Osteoblast (primary cell): Measurements from ENCODE around the gene ACTL7B. TPM values are rescaled to one million over a fixed set of nuclear protein-coding genes. Genes with fewer than 3 reads are reported as not detected.

Source experiments
- DNase-seq: peaks from one replicate; pipeline ENCODE4 v3.0.0; 2011; ENCODE audit warnings: low spot score, mixed read lengths; ENCODE audit not compliant: insufficient read length; ENCODE audit errors: missing footprints
- H2AFZ ChIP-seq: 2 replicates; pipeline ENCODE4 v1.6.0; 2011; ENCODE audit warnings: mild to moderate bottlenecking, low read length
- H3K27ac ChIP-seq: 2 replicates; pipeline ENCODE4 v1.5.1; 2011; ENCODE audit warnings: mild to moderate bottlenecking, low read depth, low read length, moderate library complexity
- H3K27me3 ChIP-seq: 2 replicates; pipeline ENCODE4 v1.6.0; 2012; ENCODE audit warnings: mild to moderate bottlenecking, control low read depth, inconsistent platforms, low read length, moderate library complexity; ENCODE audit not compliant: insufficient read depth
- H3K36me3 ChIP-seq: 2 replicates; pipeline ENCODE4 v1.5.1; 2011; ENCODE audit warnings: mild to moderate bottlenecking, low read length, control low read depth, moderate library complexity; ENCODE audit not compliant: insufficient read depth
- H3K4me1 ChIP-seq: 2 replicates; pipeline ENCODE4 v1.5.1; 2011; ENCODE audit warnings: mild to moderate bottlenecking, low read length, control low read depth, moderate library complexity; ENCODE audit not compliant: insufficient read depth
- H3K4me2 ChIP-seq: 2 replicates; pipeline ENCODE4 v1.6.0; 2011; ENCODE audit warnings: mild to moderate bottlenecking, low read length; ENCODE audit not compliant: insufficient read depth
- H3K4me3 ChIP-seq: fragments of 200-600 bp; sonication (generic); 3 replicates; pipeline ENCODE4 v1.5.1; 2012; ENCODE audit warnings: mild to moderate bottlenecking, low read length, inconsistent platforms; ENCODE audit not compliant: insufficient read depth
- H3K79me2 ChIP-seq: 2 replicates; pipeline ENCODE4 v1.6.0; 2012; ENCODE audit warnings: mild to moderate bottlenecking, low read length, control low read depth, inconsistent platforms; ENCODE audit not compliant: insufficient read depth
- H3K9me3 ChIP-seq: 2 replicates; pipeline ENCODE4 v1.5.1; 2011; ENCODE audit warnings: low read depth, low read length, control low read depth
- H4K20me1 ChIP-seq: 2 replicates; pipeline ENCODE4 v1.6.0; 2012; ENCODE audit warnings: mild to moderate bottlenecking, low read length, control low read depth; ENCODE audit not compliant: insufficient read depth
- total RNA-seq: library from RNA; depleted of rRNA; stranded (reverse); fragments of >200 nt; gene quantifications from 2 replicates; pipeline ENCODE4 v1.2.3, GENCODE V29; 2012
- TF ChIP-seq, protein P1 (sequence below): IDR thresholded peaks from 2 replicates; pipeline ENCODE4 v1.5.1; 2011; ENCODE audit warnings: mild to moderate bottlenecking, low read depth, low read length, moderate library complexity; ENCODE audit errors: extremely low read depth

Gene ACTL7B
- total RNA-seq, 1 donor, result not detected

DNA sequence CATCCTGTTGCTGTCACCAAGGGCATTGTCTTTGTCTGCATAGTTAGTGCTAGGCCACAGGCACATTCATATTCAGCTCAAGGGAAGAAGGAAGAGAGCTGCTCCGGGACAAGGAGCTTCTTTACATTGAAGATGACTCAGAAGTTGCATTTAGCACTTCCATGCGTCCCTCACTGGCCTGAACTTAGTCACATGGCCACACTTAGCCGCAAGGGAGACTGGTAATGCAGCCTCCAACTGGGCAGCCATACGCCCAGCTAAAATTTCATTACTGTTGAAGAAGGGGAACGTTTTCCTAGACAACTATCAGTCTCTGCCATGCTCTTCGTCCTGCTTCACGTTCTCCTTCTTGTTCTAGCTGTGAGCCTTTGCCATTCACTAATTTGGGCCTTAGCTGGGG, 20.0 kb downstream of the ACTL7B start:
- no peak for DNase-seq
- no peaks in the 10 kb centered on the region for H3K36me3 ChIP-seq
- H3K4me2 ChIP-seq, result no peak overlapping the region
- no peak overlapping the region for H3K27ac ChIP-seq
- TF ChIP-seq, protein P1, sequence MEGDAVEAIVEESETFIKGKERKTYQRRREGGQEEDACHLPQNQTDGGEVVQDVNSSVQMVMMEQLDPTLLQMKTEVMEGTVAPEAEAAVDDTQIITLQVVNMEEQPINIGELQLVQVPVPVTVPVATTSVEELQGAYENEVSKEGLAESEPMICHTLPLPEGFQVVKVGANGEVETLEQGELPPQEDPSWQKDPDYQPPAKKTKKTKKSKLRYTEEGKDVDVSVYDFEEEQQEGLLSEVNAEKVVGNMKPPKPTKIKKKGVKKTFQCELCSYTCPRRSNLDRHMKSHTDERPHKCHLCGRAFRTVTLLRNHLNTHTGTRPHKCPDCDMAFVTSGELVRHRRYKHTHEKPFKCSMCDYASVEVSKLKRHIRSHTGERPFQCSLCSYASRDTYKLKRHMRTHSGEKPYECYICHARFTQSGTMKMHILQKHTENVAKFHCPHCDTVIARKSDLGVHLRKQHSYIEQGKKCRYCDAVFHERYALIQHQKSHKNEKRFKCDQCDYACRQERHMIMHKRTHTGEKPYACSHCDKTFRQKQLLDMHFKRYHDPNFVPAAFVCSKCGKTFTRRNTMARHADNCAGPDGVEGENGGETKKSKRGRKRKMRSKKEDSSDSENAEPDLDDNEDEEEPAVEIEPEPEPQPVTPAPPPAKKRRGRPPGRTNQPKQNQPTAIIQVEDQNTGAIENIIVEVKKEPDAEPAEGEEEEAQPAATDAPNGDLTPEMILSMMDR, result no peak
- H3K4me1 ChIP-seq, result peaks cover 4% of the 10 kb centered on the region
- no peaks in the 10 kb centered on the region for H4K20me1 ChIP-seq
- no peaks in the 10 kb centered on the region for H3K79me2 ChIP-seq
- H2AFZ ChIP-seq, result no peak overlapping the region
- no peak overlapping the region for H3K4me3 ChIP-seq
- H3K27me3 ChIP-seq, result no peaks in the 10 kb centered on the region
- no peaks in the 10 kb centered on the region for H3K9me3 ChIP-seq

DNA sequence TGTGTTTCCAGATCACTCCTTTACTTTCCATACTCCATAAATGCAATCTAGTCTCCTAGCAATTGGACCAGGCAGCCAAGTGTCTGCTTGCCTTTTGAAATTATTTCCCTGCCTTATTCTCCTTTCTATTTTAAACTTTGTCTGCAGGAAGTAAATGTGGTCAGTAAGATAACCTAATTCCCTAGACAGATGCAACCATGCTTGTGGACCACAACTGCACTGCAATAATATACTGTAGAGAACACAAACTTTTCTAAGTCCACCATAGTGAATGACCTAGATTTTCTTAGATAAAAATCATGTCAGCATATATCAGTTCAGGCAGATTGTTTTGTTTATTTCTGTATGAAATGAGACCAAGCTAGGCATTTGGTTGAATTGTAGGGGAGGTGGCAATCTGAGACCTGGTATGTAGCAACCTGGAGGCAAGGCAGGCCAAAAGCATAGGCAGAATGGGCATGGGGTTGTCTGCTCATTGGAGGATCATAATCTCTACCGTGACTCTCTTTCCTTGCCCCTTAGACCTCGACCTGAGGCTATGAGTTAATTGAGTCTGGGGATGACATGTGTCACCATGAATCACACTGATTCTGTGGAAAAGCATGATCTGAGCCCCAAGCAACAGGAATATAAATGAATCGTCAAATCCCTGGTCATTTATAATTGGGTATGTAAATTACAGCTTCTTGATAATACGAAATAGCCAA, 20.7 kb downstream of the ACTL7B start:
- no peaks in the 10 kb centered on the region for H3K79me2 ChIP-seq
- no peaks in the 10 kb centered on the region for H4K20me1 ChIP-seq
- peaks cover 6% of the 10 kb centered on the region for H3K4me1 ChIP-seq
- no peaks in the 10 kb centered on the region for H3K36me3 ChIP-seq
- no peak overlapping the region for H3K4me3 ChIP-seq
- DNase-seq, result no peak
- TF ChIP-seq, protein P1, result no peak
- no peak overlapping the region for H3K4me2 ChIP-seq
- no peaks in the 10 kb centered on the region for H3K9me3 ChIP-seq
- no peaks in the 10 kb centered on the region for H3K27me3 ChIP-seq
- no peak overlapping the region for H2AFZ ChIP-seq
- H3K27ac ChIP-seq, result no peak overlapping the region

DNA sequence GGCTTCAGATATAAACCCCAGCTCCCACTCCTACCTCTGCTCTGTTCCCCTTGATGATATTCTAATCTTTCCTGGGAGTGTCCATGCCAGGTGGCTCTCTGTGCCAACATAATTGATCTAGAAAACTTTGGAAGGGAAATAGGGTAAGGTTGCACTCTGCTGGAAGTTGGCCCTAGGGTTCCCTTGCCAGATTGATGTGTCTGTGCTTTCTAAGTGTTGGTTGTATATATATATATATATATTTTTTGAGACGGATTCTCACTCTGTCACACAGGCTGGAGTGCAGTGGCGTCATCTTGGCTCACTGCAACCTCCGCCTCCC, 23.6 kb downstream of the ACTL7B start:
- no peak overlapping the region for H3K4me3 ChIP-seq
- H3K4me1 ChIP-seq, result peaks cover 7% of the 10 kb centered on the region
- no peak overlapping the region for H2AFZ ChIP-seq
- H3K27me3 ChIP-seq, result peaks cover 6% of the 10 kb centered on the region
- no peaks in the 10 kb centered on the region for H3K36me3 ChIP-seq
- H3K79me2 ChIP-seq, result no peaks in the 10 kb centered on the region
- H3K27ac ChIP-seq, result no peak overlapping the region
- no peak for DNase-seq
- H4K20me1 ChIP-seq, result no peaks in the 10 kb centered on the region
- TF ChIP-seq, protein P1, result no peak
- no peak overlapping the region for H3K4me2 ChIP-seq
- no peaks in the 10 kb centered on the region for H3K9me3 ChIP-seq

DNA sequence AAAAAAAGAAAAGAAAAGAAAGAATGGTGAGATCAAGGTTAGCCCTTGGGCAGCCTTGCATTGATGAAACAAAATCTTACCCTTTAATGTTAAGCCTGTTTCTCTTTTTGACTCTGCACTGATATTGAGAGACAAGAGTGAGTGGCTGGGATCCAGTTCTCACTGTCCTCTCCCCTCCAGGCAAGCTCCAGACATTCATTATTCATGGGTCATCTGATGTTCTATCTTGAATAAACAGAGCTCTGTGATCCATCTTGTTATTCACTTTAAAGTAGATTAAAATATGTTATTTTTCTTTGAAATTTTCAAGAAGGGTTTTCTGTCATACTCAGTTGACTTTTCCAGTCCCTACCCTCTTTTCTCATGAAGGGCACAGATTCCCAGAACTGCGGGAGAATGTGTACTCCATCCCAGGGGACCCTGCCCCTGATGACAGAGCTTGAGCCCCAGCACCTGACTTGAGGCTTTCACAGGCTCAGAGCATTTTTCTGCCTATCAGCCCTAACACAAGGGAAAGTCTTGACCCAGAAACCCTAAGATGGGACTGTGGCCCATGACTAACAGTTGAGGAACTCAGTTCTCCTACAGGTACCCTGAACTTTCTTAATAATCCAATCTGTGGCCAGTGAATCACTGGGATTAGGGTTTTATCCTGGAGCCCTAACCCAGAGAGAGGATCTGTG, 24.1 kb downstream of the ACTL7B start:
- H4K20me1 ChIP-seq, result no peaks in the 10 kb centered on the region
- no peaks in the 10 kb centered on the region for H3K79me2 ChIP-seq
- TF ChIP-seq, protein P1, result no peak
- no peak for DNase-seq
- H3K4me2 ChIP-seq, result no peak overlapping the region
- no peak overlapping the region for H3K4me3 ChIP-seq
- no peak overlapping the region for H3K27ac ChIP-seq
- H3K9me3 ChIP-seq, result no peaks in the 10 kb centered on the region
- H3K36me3 ChIP-seq, result no peaks in the 10 kb centered on the region
- peaks cover 6% of the 10 kb centered on the region for H3K27me3 ChIP-seq
- H2AFZ ChIP-seq, result no peak overlapping the region
- H3K4me1 ChIP-seq, result peaks cover 7% of the 10 kb centered on the region
